HG03025 (cell line): Measurements from ENCODE around the gene OBSCN.

Experiments used
- ATAC-seq: cut with Tn5 transposase; IDR thresholded peaks from one replicate; pipeline ENCODE4 v1.9.1; 2021; ENCODE audit warnings: mild to moderate bottlenecking, moderate library complexity; ENCODE audit not compliant: unreplicated experiment, low FRiP score

Gene OBSCN

DNA sequence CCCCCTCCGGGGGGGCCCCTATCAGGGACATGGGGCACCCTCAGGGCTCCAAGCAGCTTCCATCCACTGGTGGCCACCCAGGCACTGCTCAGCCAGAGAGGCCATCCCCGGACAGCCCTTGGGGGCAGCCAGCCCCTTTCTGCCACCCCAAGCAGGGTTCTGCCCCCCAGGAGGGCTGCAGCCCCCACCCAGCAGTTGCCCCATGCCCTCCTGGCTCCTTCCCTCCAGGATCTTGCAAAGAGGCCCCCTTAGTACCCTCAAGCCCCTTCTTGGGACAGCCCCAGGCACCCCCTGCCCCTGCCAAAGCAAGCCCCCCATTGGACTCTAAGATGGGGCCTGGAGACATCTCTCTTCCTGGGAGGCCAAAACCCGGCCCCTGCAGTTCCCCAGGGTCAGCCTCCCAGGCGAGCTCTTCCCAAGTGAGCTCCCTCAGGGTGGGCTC is 163.9 kb downstream of the OBSCN start:
- no peak for ATAC-seq

DNA sequence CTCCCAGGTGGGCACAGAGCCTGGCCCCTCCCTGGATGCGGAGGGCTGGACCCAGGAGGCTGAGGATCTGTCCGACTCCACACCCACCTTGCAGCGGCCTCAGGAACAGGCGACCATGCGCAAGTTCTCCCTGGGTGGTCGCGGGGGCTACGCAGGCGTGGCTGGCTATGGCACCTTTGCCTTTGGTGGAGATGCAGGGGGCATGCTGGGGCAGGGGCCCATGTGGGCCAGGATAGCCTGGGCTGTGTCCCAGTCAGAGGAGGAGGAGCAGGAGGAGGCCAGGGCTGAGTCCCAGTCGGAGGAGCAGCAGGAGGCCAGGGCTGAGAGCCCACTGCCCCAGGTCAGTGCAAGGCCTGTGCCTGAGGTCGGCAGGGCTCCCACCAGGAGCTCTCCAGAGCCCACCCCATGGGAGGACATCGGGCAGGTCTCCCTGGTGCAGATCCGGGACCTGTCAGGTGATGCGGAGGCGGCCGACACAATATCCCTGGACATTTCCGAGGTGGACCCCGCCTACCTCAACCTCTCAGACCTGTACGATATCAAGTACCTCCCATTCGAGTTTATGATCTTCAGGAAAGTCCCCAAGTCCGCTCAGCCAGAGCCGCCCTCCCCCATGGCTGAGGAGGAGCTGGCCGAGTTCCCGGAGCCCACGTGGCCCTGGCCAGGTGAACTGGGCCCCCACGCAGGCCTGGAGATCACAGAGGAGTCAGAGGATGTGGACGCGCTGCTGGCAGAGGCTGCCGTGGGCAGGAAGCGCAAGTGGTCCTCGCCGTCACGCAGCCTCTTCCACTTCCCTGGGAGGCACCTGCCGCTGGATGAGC is 164.5 kb downstream of the OBSCN start:
- no peak for ATAC-seq

DNA sequence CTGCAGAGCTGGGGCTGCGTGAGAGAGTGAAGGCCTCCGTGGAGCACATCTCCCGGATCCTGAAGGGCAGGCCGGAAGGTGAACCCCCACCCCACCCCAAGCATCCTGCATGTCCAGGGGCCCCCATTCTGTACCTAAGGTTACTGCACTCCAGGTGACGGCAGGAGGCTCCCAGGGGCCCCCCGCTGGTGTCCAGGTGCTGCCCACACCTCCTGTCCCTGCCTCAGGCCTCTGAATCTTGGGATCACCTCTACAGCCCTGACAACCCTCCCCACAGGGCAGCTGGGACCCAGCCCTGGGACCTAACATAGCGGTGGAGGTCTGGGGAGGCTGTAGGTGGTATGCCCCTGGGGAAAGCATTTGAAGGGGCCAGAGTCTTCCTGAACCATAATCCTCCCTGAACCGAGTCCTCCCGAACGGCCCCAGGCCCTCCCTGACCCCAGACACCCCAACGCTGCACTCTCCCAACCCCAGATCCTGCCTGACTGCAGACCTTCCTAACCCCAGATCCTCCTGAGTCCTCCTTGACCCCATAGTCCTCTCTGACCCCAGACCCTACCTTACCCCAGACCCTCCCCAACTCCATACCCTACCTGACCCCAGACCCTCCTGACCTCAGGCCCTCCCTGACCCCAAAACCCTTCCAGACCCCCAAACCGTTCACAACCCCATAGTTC is 165.3 kb downstream of the OBSCN start:
- ATAC-seq: no peak

DNA sequence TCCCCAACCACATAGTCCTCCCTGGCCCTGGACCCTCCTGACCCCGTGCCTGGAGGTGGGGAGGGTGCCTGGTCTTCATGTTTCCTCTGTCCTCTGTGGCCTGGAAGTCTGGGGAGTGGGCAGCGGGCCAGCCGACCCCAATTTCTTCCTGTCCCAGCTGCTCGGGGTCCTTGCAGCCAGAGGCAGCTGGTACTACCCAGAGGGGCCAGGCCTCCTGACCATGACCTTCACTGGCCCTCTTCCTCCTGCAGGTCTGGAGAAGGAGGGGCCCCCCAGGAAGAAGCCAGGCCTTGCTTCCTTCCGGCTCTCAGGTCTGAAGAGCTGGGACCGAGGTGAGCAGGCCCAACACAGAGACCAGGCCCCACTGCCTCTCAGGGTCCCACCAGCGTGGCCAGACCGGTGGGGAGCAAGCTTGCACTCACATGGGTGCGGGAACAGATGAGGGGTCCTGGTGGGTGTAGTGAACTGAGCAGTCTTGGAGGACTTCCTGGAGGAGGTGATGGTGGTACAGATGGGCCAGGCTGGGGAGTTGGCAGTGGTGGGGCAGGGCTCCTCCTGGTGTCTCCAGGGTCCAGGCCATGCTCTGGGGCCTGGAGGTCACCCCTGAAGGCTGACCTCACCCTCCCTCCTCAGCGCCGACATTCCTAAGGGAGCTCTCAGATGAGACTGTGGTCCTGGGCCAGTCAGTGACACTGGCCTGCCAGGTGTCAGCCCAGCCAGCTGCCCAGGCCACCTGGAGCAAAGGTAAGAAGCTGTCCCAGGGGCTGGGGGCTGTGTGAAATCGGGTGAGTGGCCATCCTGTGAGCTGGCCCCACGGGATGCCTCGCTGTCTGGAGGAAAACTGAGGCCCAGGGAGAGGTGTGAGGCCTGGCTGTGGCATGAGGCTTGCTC is 166.1 kb downstream of the OBSCN start:
- no peak for ATAC-seq

DNA sequence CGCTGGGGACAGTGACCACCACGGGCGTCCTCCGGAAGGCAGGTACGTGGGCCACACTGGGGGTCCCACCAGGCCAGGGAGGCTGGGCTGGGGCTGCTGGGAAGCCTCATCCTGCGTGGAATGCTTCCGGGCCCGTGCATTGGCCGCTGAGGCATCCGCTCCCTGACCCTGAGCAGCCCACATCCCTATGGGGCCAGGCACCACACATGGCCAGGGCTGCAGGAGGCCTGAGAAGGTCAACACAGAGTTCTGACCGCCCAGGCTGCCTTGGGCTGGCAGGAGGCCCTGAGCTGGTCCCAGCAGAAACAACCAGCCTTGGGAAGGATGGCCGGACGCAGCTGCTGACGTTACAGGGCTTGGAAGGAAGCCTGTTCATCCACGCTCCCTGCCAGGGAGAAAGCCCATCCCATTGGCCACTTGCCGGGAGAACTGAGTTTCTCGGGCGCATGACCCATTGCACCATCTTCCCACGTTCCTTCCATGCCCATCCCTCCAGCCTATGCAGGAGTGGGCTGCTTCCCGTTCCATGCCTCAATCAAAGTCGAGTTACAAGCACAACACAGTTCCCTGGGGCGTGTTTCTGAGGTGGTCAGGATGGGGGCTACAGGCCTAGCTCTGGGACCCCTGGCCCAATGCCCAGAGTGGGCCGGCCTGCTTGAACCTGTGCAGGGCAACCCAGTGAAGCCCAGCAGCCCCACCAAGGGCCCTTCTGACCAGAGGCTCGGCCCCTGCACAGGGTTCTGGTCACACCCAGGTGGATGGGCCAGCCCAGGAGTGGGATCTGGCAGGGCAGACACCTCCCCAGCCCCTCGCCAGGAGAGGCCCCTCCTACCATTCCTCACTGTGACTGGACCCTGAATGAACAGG is 167.1 kb downstream of the OBSCN start:
- ATAC-seq: no peak

DNA sequence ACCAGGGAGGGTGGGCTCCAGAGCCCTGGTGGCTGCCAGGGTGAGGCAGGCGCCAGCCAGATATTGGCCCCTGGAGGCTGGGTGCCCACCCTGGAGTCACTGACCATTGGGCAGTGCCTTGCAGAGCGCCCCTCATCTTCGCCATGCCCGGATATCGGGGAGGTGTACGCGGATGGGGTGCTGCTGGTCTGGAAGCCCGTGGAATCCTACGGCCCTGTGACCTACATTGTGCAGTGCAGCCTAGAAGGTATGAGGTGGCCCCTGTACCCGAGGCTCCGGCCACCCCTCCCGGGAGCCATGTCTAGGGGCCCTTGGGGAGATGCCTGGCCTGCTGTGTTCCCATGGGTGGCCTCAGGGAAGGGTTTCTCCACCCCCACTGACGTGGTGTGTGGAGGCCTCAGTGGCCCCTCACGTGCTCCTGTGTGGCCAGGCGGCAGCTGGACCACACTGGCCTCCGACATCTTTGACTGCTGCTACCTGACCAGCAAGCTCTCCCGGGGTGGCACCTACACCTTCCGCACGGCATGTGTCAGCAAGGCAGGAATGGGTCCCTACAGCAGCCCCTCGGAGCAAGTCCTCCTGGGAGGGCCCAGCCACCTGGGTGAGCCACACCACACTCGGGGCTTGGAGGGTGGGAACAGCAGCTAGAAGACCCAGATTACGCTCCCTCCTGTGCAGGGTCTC is 167.9 kb downstream of the OBSCN start:
- no peak for ATAC-seq

DNA sequence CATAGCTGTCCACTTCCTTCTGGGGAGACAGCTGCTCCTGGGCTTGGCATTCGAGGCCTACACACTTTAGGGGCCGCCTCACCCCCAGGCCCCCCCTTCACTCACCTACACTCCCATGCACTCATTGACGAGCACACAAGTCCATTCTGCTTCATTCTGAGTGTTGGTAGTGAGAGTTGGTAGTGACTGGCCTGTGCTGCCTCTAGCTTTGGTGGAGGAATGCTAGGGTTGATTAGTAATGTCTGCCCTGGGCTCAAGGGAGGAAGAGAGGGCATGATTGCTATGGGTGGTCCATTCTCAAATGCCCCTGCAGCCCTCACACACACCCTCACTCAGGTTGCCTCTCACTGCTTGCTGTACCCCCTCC is 168.4 kb downstream of the OBSCN start:
- ATAC-seq: no peak

DNA sequence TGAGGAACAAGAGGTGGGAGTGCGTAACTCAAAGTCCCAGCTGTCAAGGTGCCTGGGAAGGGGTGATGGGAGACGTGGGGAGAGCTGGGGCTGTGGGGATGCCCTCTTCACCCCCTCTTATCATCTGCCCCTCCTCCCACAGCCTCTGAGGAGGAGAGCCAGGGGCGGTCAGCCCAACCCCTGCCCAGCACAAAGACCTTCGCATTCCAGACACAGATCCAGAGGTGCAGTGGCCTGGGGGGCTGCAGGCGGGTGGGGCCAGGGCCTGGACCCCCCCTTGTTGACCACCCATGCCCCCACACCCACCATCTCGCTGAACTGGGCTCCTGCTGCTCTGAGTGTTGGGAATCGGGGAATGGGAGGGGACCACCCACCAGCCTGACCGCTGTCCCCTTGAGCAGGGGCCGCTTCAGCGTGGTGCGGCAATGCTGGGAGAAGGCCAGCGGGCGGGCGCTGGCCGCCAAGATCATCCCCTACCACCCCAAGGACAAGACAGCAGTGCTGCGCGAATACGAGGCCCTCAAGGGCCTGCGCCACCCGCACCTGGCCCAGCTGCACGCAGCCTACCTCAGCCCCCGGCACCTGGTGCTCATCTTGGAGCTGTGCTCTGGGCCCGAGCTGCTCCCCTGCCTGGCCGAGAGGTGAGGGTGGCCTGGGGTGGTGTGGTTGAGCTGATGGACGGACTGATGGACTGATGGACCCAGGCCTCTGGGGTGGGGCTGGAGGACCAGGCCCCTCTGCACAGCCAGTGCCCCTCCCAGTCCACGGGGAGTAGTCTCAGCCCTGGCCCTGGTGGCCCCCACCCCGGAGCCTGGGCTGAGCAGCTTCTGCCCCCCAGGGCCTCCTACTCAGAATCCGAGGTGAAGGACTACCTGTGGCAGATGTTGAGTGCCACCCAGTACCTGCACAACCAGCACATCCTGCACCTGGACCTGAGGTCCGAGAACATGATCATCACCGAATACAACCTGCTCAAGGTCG is 169.1 kb downstream of the OBSCN start:
- no peak for ATAC-seq

DNA sequence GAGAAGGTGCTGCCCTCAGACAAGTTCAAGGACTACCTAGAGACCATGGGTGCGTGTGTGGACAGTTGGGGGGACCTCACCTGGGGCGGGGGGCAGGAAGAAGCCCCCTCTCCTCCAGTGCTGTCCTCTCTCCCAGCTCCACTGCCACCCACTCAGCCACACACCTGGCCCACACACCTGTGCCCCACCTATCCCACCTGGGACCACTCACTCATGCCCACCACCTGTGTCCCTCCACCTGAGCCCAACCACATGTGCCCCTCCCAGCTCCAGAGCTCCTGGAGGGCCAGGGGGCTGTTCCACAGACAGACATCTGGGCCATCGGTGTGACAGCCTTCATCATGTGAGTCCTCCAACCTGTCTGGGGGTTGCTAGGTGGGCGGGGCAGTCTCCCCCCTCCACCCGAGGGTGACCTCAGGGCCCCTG is 169.8 kb downstream of the OBSCN start:
- ATAC-seq: no peak

DNA sequence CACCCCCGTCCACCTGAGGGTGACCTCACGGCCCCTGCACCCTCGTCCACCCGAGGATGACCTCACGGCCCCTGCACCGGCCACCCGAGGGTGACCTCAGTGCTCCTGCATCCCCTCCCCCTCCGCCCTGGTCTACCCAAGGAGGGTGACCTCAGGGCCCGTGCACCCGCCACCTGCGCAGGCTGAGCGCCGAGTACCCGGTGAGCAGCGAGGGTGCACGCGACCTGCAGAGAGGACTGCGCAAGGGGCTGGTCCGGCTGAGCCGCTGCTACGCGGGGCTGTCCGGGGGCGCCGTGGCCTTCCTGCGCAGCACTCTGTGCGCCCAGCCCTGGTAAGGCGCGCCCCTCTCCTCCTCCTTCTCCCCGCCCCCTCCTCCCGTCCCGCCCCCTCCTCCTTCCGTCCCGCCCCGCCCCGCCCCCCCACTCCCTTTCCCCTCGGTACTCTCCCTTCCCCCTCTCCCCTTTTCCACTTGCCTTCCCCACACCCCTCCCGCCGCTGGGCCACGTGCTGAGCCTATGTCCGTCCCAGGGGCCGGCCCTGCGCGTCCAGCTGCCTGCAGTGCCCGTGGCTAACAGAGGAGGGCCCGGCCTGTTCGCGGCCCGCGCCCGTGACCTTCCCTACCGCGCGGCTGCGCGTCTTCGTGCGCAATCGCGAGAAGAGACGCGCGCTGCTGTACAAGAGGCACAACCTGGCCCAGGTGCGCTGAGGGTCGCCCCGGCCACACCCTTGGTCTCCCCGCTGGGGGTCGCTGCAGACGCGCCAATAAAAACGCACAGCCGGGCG is 170.4 kb downstream of the OBSCN start:
- no peak for ATAC-seq

DNA sequence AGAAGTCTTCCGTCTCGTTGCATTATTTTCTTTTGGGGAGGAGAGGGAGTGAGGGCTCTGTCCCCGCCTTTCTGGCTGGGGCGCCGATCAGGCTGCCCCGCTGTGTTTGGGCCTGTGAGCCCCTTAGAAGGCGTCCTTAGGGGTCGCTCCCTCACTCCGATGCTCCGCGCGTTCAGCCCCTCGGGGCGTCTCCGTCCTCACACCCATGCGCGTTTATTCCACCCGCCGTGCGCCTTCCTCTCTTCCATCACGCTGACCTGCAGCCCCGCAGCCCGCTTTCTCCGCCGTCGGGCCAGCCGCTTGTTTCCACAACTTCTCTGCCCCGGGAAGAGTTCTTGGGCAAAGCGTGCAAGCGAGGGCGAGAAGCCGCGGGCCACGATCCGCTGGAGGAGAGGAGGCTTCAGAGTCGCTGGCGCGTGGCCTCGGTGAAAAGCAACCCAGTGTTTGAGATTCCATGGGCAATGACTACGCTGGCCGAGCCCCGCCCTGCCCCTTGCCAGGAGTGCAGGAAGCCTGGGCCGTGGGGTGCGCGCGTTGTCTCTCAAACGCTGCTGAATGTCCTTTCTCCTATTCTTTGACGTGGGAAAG is 171.1 kb downstream of the OBSCN start:
- no peak for ATAC-seq

DNA sequence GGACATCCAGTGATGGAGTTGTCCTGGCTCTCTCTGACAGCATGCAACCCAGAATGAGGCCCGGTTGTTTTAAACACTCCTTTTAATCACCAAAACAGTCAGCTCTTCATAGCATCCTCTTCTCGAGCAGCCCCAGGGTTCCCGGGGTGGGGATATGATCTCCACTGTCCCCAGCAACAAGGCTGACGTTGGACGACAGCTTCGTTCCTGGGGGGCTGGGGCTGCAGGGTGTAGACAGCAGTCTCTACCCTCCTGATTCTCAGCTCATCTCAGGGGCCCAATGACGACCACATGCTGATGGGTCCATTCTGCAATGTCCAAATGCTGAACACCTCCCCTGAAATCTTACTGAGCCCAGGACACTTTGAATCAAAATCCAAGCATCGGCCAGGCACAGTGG is 171.8 kb downstream of the OBSCN start:
- no peak for ATAC-seq

DNA sequence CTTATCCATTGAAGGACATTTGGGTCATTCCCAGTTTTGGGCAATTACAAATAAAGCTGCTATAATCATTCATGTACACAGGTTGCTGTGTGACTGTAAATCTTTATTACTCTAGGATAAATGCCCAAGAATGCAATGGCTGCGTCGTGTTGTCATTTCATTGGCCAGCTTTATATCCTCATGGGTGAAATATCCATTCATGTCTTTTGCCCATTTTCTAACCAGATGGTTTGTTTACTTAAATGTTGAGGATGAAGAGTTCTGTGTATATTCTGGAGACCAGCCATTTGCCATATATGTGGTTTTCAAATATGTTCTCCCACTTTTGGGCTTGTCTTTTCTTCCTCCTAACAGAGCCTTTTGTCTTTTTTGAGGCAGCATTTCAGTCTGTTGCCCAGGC is 173.5 kb downstream of the OBSCN start:
- no peak for ATAC-seq

DNA sequence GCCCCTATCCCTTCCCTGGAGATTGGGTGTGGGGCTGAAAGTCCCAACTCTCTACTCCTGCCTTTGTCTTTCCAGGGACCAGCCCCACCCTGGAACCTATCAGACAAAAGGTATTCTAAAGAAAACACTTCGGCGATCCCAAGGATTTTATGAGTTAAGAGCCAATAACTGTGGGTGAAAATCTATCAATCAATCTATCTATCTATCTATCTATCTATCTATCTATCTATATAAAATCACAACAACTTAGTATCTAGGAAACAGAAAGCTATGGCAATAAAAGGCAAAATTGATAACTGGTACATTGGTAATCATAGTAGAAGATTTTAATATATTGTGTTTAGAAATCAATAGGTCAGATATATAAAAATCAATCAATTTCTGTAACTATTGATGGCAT is 175.9 kb downstream of the OBSCN start:
- no peak for ATAC-seq

DNA sequence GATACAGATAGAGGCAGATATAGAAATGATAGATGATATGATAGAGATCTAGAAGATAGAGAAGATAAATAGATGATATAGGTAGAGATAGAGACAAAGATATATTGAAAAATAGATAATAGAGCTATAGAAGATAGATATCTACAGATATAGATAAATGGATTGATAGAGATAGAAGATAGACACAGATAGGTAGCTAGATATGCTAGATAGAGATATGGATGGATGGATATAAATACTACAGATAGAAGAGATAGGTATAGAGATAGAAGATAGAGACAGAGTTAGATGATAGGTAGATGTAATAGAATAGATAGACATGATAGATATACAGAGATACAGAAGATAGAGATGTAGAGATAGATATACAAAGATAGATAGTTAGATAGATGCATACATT is 177.4 kb downstream of the OBSCN start:
- no peak for ATAC-seq

DNA sequence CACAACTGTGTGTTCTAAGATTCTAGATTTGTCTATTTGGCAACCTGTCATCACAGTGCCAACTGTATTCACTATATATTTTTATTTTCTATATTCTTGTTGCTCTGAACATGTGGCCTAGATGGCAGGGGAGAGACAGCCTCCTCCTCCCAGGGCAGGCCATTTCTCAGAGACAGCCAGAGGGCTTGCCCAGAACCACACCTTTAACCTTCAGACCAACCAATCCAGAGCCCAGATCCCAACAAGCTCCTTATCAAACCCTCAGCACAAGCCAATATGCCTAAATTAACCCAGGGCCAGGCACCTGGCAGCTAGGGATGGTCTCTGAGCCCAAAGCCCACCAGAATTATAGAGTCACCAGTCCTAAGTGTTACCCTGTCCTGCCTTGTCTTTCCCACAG is 179.5 kb downstream of the OBSCN start:
- no peak for ATAC-seq

DNA sequence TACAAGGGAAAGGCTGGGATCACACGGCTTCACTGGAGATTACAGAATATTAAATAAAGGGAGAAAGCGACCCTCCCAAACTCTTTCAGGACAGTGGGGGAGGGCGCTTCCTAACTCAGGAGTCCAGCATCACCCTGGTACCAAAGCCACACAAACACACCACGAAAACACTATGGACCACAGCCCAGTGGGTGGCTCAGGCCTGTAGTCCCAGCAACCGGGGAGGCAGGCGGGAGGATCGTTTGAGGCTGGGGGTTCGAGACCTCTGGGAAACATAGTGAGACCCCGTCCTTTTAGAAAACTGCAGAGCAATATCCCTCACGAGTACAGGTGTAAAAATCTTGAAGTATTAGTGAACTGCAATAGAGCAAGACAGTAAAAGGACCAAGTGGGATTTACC is 182.8 kb downstream of the OBSCN start:
- ATAC-seq: no peak
